ENCODE measurements around the gene RTCB.
"Not testable (repeated sequence)": the region's sequence is repeated elsewhere in the genome, so short reads cannot be mapped to it uniquely, and the experiment has no call there.

RTCB gene

GRCh38 chr22:32395107-32395506 lies 16.9 kb downstream of the RTCB start:
- no peak for DNase-seq (ENCODE audit: extremely low read depth in 1 of 2, low read depth in 1 of 2)

GRCh38 chr22:32389685-32390084 lies 22.4 kb downstream of the RTCB start:
- DNase-seq (ENCODE audit: extremely low read depth in 1 of 2, low read depth in 1 of 2): no peak

- no peak for DNase-seq (ENCODE audit: extremely low read depth in 1 of 2, low read depth in 1 of 2)
Observed at GRCh38 chr22:32385681-32386080, 26.4 kb downstream of the RTCB start.

- no peak for DNase-seq (ENCODE audit: extremely low read depth in 1 of 2, low read depth in 1 of 2)
Observed at GRCh38 chr22:32380991-32381390, 31.1 kb downstream of the RTCB start.

- no peak for DNase-seq (ENCODE audit: extremely low read depth in 1 of 2, low read depth in 1 of 2)
Observed at GRCh38 chr22:32378707-32379272, 33.3 kb downstream of the RTCB start.

GRCh38 chr22:32376681-32377080 lies 35.4 kb downstream of the RTCB start:
- DNase-seq (ENCODE audit: extremely low read depth in 1 of 2, low read depth in 1 of 2): no peak

GRCh38 chr22:32375678-32376450 lies 36.2 kb downstream of the RTCB start:
- DNase-seq (ENCODE audit: extremely low read depth in 1 of 2, low read depth in 1 of 2): no peak

GRCh38 chr22:32364210-32364609 lies 47.8 kb downstream of the RTCB start:
- no peak for DNase-seq (ENCODE audit: extremely low read depth in 1 of 2, low read depth in 1 of 2)

GRCh38 chr22:32361257-32361656 lies 50.8 kb downstream of the RTCB start:
- DNase-seq (ENCODE audit: extremely low read depth in 1 of 2, low read depth in 1 of 2): no peak

- not testable (repeated sequence) for DNase-seq (ENCODE audit: extremely low read depth in 1 of 2, low read depth in 1 of 2)
Observed at GRCh38 chr22:32360096-32360495, 52.0 kb downstream of the RTCB start.

GRCh38 chr22:32357567-32357966 lies 54.5 kb downstream of the RTCB start, which contains the start of gene RFPL3:
Gene RFPL3 (plus strand): TSS chr22:32357867. CDS start chr22:32358072, 205 bp downstream.
- not testable (repeated sequence) for DNase-seq (ENCODE audit: extremely low read depth in 1 of 2, low read depth in 1 of 2)

GRCh38 chr22:32355760-32356159 lies 56.3 kb downstream of the RTCB start:
- DNase-seq (ENCODE audit: extremely low read depth in 1 of 2, low read depth in 1 of 2): no peak

- DNase-seq (ENCODE audit: extremely low read depth in 1 of 2, low read depth in 1 of 2): no peak
Observed at GRCh38 chr22:32354360-32355351, 57.4 kb downstream of the RTCB start.

GRCh38 chr22:32353840-32354239 lies 58.2 kb downstream of the RTCB start:
- DNase-seq (ENCODE audit: extremely low read depth in 1 of 2, low read depth in 1 of 2): no peak

- no peak for DNase-seq (ENCODE audit: extremely low read depth in 1 of 2, low read depth in 1 of 2)
Observed at GRCh38 chr22:32353292-32353691, 58.8 kb downstream of the RTCB start.

- DNase-seq (ENCODE audit: extremely low read depth in 1 of 2, low read depth in 1 of 2): no peak
Observed at GRCh38 chr22:32352681-32353080, 59.4 kb downstream of the RTCB start.

GRCh38 chr22:32351875-32352274 lies 60.2 kb downstream of the RTCB start:
- not testable (repeated sequence) for DNase-seq (ENCODE audit: extremely low read depth in 1 of 2, low read depth in 1 of 2)

- no peak for DNase-seq (ENCODE audit: extremely low read depth in 1 of 2, low read depth in 1 of 2)
Observed at GRCh38 chr22:32348031-32348611, 63.9 kb downstream of the RTCB start.

GRCh38 chr22:32343941-32344340 lies 68.1 kb downstream of the RTCB start:
- DNase-seq (ENCODE audit: extremely low read depth in 1 of 2, low read depth in 1 of 2): no peak

GRCh38 chr22:32342977-32343376 lies 69.1 kb downstream of the RTCB start:
- DNase-seq (ENCODE audit: extremely low read depth in 1 of 2, low read depth in 1 of 2): no peak
